Globus pallidus (tissue), 1 donor: ENCODE measurements around the gene TTC33.
"Not testable (repeated sequence)": the region's sequence is repeated elsewhere in the genome, so short reads cannot be mapped to it uniquely, and the experiment has no call there.

ENCODE experiments used
- DNase-seq: peaks from one replicate; pipeline ENCODE4 v3.0.0-alpha.2; 2015; ENCODE audit warnings: low spot score

The TTC33 gene

GRCh38 chr5:40717281-40717680, 38.5 kb downstream of the TTC33 start:
- DNase-seq: no peak

- no peak for DNase-seq
Measured at GRCh38 chr5:40716590-40716989, 39.2 kb downstream of the TTC33 start.

- DNase-seq: peak; percentile 87
Measured at GRCh38 chr5:40716000-40716399, 39.8 kb downstream of the TTC33 start.

- DNase-seq: no peak
Measured at GRCh38 chr5:40714001-40714400, 41.8 kb downstream of the TTC33 start.

- DNase-seq: not testable (repeated sequence)
Measured at GRCh38 chr5:40710575-40710974, 45.2 kb downstream of the TTC33 start.

- DNase-seq: not testable (repeated sequence)
Measured at GRCh38 chr5:40705484-40705883, 50.3 kb downstream of the TTC33 start.

- not testable (repeated sequence) for DNase-seq
Measured at GRCh38 chr5:40702027-40702426, 53.7 kb downstream of the TTC33 start.

GRCh38 chr5:40700116-40700782, 55.5 kb downstream of the TTC33 start:
- no peak for DNase-seq

- no peak for DNase-seq
Measured at GRCh38 chr5:40694433-40694832, 61.3 kb downstream of the TTC33 start.

GRCh38 chr5:40691894-40692293, 63.9 kb downstream of the TTC33 start:
- no peak for DNase-seq

GRCh38 chr5:40690267-40690666, 65.5 kb downstream of the TTC33 start:
- no peak for DNase-seq

GRCh38 chr5:40689438-40689837, 66.3 kb downstream of the TTC33 start:
- no peak for DNase-seq

GRCh38 chr5:40688996-40689395, 66.8 kb downstream of the TTC33 start:
- no peak for DNase-seq

GRCh38 chr5:40688127-40688761, 67.5 kb downstream of the TTC33 start:
- peak; percentile 84 for DNase-seq

- no peak for DNase-seq
Measured at GRCh38 chr5:40687321-40687720, 68.4 kb downstream of the TTC33 start.

GRCh38 chr5:40685976-40686486, 69.7 kb downstream of the TTC33 start:
- DNase-seq: no peak

- no peak for DNase-seq
Measured at GRCh38 chr5:40685193-40685592, 70.6 kb downstream of the TTC33 start.

- no peak for DNase-seq
Measured at GRCh38 chr5:40683305-40683704, 72.5 kb downstream of the TTC33 start.

GRCh38 chr5:40682154-40683017, 73.4 kb downstream of the TTC33 start:
- no peak for DNase-seq

- DNase-seq: no peak
Measured at GRCh38 chr5:40681363-40682153, 74.2 kb downstream of the TTC33 start.

GRCh38 chr5:40680741-40681362, 74.9 kb downstream of the TTC33 start:
- DNase-seq: no peak
